AG08396 (cell line): ENCODE measurements around the gene UBE2L3.
"Not testable (repeated sequence)": the region's sequence is repeated elsewhere in the genome, so short reads cannot be mapped to it uniquely, and the experiment has no call there.

ENCODE experiments used
- DNase-seq: peaks from one replicate; pipeline ENCODE4 v3.0.0; 2012; ENCODE audit warnings: low spot score, mixed read lengths

The UBE2L3 gene

GRCh38 chr22:21599053-21599893, 31.8 kb downstream of the UBE2L3 start:
- no peak for DNase-seq

- no peak for DNase-seq
These were observed 35.1 kb downstream of the UBE2L3 start for GRCh38 chr22:21602579-21602978.

- no peak for DNase-seq
These were observed 36.5 kb downstream of the UBE2L3 start for GRCh38 chr22:21603973-21604372.

- DNase-seq = no peak
These were observed 38.5 kb downstream of the UBE2L3 start for GRCh38 chr22:21605887-21606564.

- no peak for DNase-seq
These were observed 39.3 kb downstream of the UBE2L3 start for GRCh38 chr22:21606775-21607174.

GRCh38 chr22:21609556-21610157, 42.1 kb downstream of the UBE2L3 start:
- not testable (repeated sequence) for DNase-seq

- no peak for DNase-seq
These were observed 43.9 kb downstream of the UBE2L3 start for GRCh38 chr22:21611210-21611977.

GRCh38 chr22:21612858-21613257, 45.3 kb downstream of the UBE2L3 start:
- no peak for DNase-seq

- DNase-seq = no peak
These were observed 46.2 kb downstream of the UBE2L3 start for GRCh38 chr22:21613553-21614233.

GRCh38 chr22:21615731-21616130, 48.2 kb downstream of the UBE2L3 start:
- DNase-seq = no peak

GRCh38 chr22:21617337-21617736, 49.8 kb downstream of the UBE2L3 start:
- not testable (repeated sequence) for DNase-seq

- DNase-seq = no peak
These were observed 53.5 kb downstream of the UBE2L3 start for GRCh38 chr22:21621025-21621424.

- no peak for DNase-seq
These were observed 54.8 kb downstream of the UBE2L3 start for GRCh38 chr22:21622011-21622918.

- no peak for DNase-seq
These were observed 55.6 kb downstream of the UBE2L3 start for GRCh38 chr22:21622919-21623647.

- no peak for DNase-seq
These were observed 56.1 kb downstream of the UBE2L3 start for GRCh38 chr22:21623648-21623970.

- DNase-seq = no peak
These were observed 56.8 kb downstream of the UBE2L3 start for GRCh38 chr22:21624120-21624879.

- no peak for DNase-seq
These were observed 57.6 kb downstream of the UBE2L3 start for GRCh38 chr22:21624880-21625791.

GRCh38 chr22:21626073-21626734, 58.7 kb downstream of the UBE2L3 start:
- DNase-seq = no peak
